Measurements from ENCODE around the gene RNF169.
"Not testable (repeated sequence)": the region's sequence is repeated elsewhere in the genome, so short reads cannot be mapped to it uniquely, and the experiment has no call there.

RNF169 gene

GRCh38 chr11:74825596-74825995 is 76.9 kb downstream of the RNF169 start:
- not testable (repeated sequence) for DNase-seq

GRCh38 chr11:74826901-74827300 is 78.3 kb downstream of the RNF169 start:
- no peak for DNase-seq

- DNase-seq, result no peak
Measured at GRCh38 chr11:74837191-74837590, 88.5 kb downstream of the RNF169 start.

- no peak for DNase-seq
Measured at GRCh38 chr11:74838188-74838587, 89.5 kb downstream of the RNF169 start.

- DNase-seq, result no peak
Measured at GRCh38 chr11:74839446-74839845, 90.8 kb downstream of the RNF169 start.

- no peak for DNase-seq
Measured at GRCh38 chr11:74839971-74840370, 91.3 kb downstream of the RNF169 start.

GRCh38 chr11:74840486-74840885 is 91.8 kb downstream of the RNF169 start:
- no peak for DNase-seq

GRCh38 chr11:74842967-74843366 is 94.3 kb downstream of the RNF169 start:
- DNase-seq, result no peak

GRCh38 chr11:74844072-74844471 is 95.4 kb downstream of the RNF169 start:
- DNase-seq, result no peak

- DNase-seq, result no peak
Measured at GRCh38 chr11:74844865-74845264, 96.2 kb downstream of the RNF169 start.

GRCh38 chr11:74845978-74846517 is 97.4 kb downstream of the RNF169 start:
- DNase-seq, result no peak

- DNase-seq, result no peak
Measured at GRCh38 chr11:74846770-74847169, 98.1 kb downstream of the RNF169 start.

- DNase-seq, result no peak
Measured at GRCh38 chr11:74847395-74847794, 98.7 kb downstream of the RNF169 start.

GRCh38 chr11:74847895-74848294 is 99.2 kb downstream of the RNF169 start:
- DNase-seq, result no peak

GRCh38 chr11:74849525-74850391 is 101.1 kb downstream of the RNF169 start:
- DNase-seq, result no peak

- DNase-seq, result no peak
Measured at GRCh38 chr11:74853223-74853622, 104.6 kb downstream of the RNF169 start.

- DNase-seq, result no peak
Measured at GRCh38 chr11:74860743-74861142, 112.1 kb downstream of the RNF169 start.

- no peak for DNase-seq
Measured at GRCh38 chr11:74863410-74863809, 114.8 kb downstream of the RNF169 start.

- no peak for DNase-seq
Measured at GRCh38 chr11:74866557-74866956, 117.9 kb downstream of the RNF169 start.

- no peak for DNase-seq
Measured at GRCh38 chr11:74870485-74870884, 121.8 kb downstream of the RNF169 start.

GRCh38 chr11:74871037-74871436 is 122.4 kb downstream of the RNF169 start:
- DNase-seq, result no peak

GRCh38 chr11:74877132-74877531 is 128.5 kb downstream of the RNF169 start:
- no peak for DNase-seq

All from activated CD8-positive, alpha-beta memory T cell treated with anti-CD3 and anti-CD28 coated beads for 24 hours (primary cell).